Measurements from ENCODE around the gene MRPS18A. TPM values are rescaled to one million over a fixed set of nuclear protein-coding genes. Genes with fewer than 3 reads are reported as not detected.
A peak's percentile ranks its signal among the peaks of the same experiment; 100 is the strongest.

The MRPS18A gene
- total RNA-seq, 3 donors from 2014 or later: 37.7 to 63.2 (median 40.6) TPM

DNA sequence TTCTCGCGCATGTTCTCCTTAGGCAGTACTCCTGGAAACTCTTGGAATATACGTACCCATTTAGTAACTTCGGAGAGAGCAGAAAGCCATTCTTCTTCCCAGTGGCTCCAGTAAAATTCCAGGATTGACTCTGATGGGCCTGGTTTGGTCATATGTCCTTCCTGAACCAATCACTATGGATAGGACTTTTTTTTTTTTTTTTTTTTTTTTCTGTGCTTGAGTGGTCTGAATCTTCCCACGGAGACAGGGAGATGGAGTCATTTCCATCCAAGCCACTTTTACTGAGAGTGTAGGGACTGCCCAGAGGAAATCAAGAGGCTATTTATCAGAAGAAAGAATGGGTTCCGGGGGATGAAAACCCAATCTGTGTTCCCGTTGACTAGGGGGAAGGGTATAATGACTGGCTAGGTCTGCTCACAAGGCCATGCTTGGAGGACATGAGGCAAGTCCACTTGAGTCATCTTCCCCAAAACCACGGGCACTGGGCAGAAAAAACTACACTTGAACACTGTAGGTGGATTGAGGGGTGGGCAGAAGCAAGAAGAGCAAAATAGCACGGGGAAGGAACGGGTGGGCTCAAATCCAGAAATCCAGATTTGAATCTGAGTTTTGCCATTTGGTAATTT is 35.4 kb upstream of the MRPS18A start:
- no peak overlapping the region for H3K27ac ChIP-seq
- DNase-seq (ENCODE audit: low spot score in 2 of 2): no peak
- no peaks in the 10 kb centered on the region for H3K9me3 ChIP-seq
- TF ChIP-seq POLR2AphosphoS5 (IDR thresholded peaks at IDR 0.05) (no peak), POLR2A (IDR thresholded peaks at IDR 0.05) (no peak)
- TF ChIP-seq, protein P1, sequence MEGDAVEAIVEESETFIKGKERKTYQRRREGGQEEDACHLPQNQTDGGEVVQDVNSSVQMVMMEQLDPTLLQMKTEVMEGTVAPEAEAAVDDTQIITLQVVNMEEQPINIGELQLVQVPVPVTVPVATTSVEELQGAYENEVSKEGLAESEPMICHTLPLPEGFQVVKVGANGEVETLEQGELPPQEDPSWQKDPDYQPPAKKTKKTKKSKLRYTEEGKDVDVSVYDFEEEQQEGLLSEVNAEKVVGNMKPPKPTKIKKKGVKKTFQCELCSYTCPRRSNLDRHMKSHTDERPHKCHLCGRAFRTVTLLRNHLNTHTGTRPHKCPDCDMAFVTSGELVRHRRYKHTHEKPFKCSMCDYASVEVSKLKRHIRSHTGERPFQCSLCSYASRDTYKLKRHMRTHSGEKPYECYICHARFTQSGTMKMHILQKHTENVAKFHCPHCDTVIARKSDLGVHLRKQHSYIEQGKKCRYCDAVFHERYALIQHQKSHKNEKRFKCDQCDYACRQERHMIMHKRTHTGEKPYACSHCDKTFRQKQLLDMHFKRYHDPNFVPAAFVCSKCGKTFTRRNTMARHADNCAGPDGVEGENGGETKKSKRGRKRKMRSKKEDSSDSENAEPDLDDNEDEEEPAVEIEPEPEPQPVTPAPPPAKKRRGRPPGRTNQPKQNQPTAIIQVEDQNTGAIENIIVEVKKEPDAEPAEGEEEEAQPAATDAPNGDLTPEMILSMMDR (IDR thresholded peaks at IDR 0.05): no peak
- H3K36me3 ChIP-seq: no peaks in the 10 kb centered on the region
- H3K27me3 ChIP-seq: no peaks in the 10 kb centered on the region
- no peak overlapping the region for H3K4me3 ChIP-seq
- H3K4me1 ChIP-seq: peaks cover 11 to 17% of the 10 kb centered on the region in 2 donors
- intact Hi-C loops (cut with DNase I; ENCODE audit: low total_unique reads): no loop called here

DNA sequence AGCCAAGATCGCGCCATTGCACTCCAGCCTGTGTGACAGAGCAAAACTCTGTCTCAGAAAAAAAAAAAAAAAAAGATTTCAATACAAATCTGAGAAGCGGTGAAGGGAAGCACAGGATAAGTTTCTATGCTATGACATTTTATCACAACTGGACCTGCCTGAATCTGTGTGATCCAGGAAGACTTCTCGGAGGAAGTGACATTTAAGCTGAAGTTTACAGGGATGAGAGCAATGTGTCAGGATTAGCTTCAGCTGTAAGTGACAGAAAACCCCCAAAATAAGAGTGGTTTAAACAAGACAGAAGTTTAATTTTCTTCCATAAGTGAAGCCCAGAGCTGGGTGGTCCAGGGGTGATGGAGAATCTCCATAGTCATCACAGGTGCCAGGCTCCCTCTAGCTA is 33.4 kb upstream of the MRPS18A start:
- H3K27ac ChIP-seq: no peak overlapping the region
- no peaks in the 10 kb centered on the region for H3K9me3 ChIP-seq
- no peaks in the 10 kb centered on the region for H3K36me3 ChIP-seq
- intact Hi-C loops (cut with DNase I; ENCODE audit: low total_unique reads): no loop called here
- TF ChIP-seq POLR2A (IDR thresholded peaks at IDR 0.05): no peak
- TF ChIP-seq, protein P1 (IDR thresholded peaks at IDR 0.05): no peak
- TF ChIP-seq POLR2AphosphoS5 (IDR thresholded peaks at IDR 0.05): no peak
- H3K4me1 ChIP-seq: peaks cover 19 to 24% of the 10 kb centered on the region in 2 donors
- no peak overlapping the region for H3K4me3 ChIP-seq
- DNase-seq (ENCODE audit: low spot score in 2 of 2): no peak
- H3K27me3 ChIP-seq: no peaks in the 10 kb centered on the region

DNA sequence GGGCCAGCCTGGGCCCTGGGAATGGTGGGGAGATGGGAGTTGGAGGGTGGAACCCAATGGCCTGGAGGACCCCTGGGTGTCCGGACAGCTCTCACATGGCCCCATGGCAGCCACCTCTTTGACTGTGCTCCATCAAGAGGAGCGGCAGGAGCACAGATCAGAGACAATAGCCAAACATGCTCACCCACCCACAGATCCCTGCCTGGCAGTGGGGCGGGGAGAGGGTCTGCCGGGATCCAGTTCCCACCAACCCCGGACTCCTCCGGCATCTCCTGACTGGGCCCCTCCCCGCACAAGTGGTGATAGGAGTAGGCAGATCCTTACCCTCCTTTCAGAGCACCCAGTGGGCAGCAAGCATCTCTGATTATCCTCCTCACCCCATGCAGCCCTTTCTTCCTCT is 31.9 kb upstream of the MRPS18A start:
- H3K9me3 ChIP-seq: no peaks in the 10 kb centered on the region
- H3K27ac ChIP-seq: no peak overlapping the region
- H3K27me3 ChIP-seq: no peaks in the 10 kb centered on the region
- no peak overlapping the region for H3K4me3 ChIP-seq
- H3K36me3 ChIP-seq: no peaks in the 10 kb centered on the region
- peaks cover 9 to 19% of the 10 kb centered on the region in 2 donors for H3K4me1 ChIP-seq
- intact Hi-C loops (cut with DNase I; ENCODE audit: low total_unique reads): no loop called here
- no peak for DNase-seq (ENCODE audit: low spot score in 2 of 2)
- TF ChIP-seq, protein P1 (IDR thresholded peaks at IDR 0.05): no peak
- TF ChIP-seq POLR2A (IDR thresholded peaks at IDR 0.05) (no peak), POLR2AphosphoS5 (IDR thresholded peaks at IDR 0.05) (no peak)

DNA sequence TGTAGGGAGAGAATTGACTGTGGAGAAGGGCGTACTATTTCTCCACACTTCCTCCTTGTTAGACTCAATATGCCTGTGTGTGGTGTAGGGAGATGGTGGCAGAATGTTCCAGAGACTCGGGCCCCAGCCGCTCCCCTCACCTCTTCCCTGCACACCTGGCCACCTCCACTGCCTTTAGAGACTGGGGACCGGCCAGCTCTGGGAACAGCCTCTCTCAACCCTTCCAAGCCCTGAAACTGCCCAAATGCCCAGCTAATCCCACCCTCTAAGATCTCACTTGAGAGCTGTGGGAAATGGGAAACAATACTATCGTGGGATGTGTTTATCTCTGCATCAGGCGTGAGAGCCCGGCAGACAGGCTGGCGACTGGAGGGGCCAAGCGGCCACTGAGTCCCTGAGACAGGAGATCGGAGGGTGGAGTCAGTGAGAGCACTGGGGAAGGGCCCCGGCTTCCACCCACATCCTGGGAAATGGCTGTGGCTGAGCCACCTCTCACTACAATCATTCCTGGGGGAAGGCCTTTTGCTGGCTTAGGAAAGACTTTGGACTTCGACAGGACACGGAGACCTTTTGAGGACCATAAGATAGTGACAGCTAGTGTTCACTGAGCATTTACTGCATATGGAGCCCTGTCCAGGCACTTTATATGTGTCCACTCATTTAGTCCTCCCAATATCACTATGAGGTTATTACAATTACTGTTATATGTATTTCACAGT is 31.0 kb upstream of the MRPS18A start:
- Histone ChIP-seq H3K4me3 (no peak overlapping the region), H3K9me3 (no peaks in the 10 kb centered on the region), H3K36me3 (no peaks in the 10 kb centered on the region), H3K27ac (peak overlapping the region; percentile 36 to 52), H3K27me3 (no peaks in the 10 kb centered on the region), H3K4me1 (peaks cover 9 to 13% of the 10 kb centered on the region in 2 donors)
- TF ChIP-seq POLR2AphosphoS5 (IDR thresholded peaks at IDR 0.05) (no peak), POLR2A (IDR thresholded peaks at IDR 0.05) (no peak)
- TF ChIP-seq, protein P1 (IDR thresholded peaks at IDR 0.05): no peak
- intact Hi-C loops (cut with DNase I; ENCODE audit: low total_unique reads): no loop called here
- no peak for DNase-seq (ENCODE audit: low spot score in 2 of 2)

GRCh38 chr6:43717822-43718221 is 30.2 kb upstream of the MRPS18A start:
- TF ChIP-seq POLR2A (IDR thresholded peaks at IDR 0.05) (no peak), POLR2AphosphoS5 (IDR thresholded peaks at IDR 0.05) (no peak)
- TF ChIP-seq, protein P1 (IDR thresholded peaks at IDR 0.05): no peak
- H3K27ac ChIP-seq: peak overlapping the region; percentile 36 to 52
- H3K9me3 ChIP-seq: no peaks in the 10 kb centered on the region
- H3K36me3 ChIP-seq: no peaks in the 10 kb centered on the region
- peaks cover 9 to 13% of the 10 kb centered on the region in 2 donors for H3K4me1 ChIP-seq
- intact Hi-C loops (cut with DNase I; ENCODE audit: low total_unique reads): no loop called here
- no peaks in the 10 kb centered on the region for H3K27me3 ChIP-seq
- H3K4me3 ChIP-seq: no peak overlapping the region
- DNase-seq (ENCODE audit: low spot score in 2 of 2): no peak
